ENCODE data around the gene OARD1. TPM values are rescaled to one million over a fixed set of nuclear protein-coding genes. Genes with fewer than 3 reads are reported as not detected.

Gene OARD1
- total RNA-seq, 2 experiments from 2014 or later, result 31.7 to 32.4 TPM

- Mint-ChIP-seq H3K9me3 (ENCODE audit: low read depth) (no peaks in the 10 kb centered on the region), H3K27me3 (no peaks in the 10 kb centered on the region), H3K36me3 (peaks cover 43% of the 10 kb centered on the region), H3K27ac (no peak overlapping the region), H3K4me1 (peaks cover 4% of the 10 kb centered on the region), H3K4me3 (no peak overlapping the region)
- DNase-seq (no peak), ATAC-seq (no peak)
- CTCF ChIA-PET, result no interaction called here
Measured at GRCh38 chr6:41088451-41088850, 16.3 kb upstream of the OARD1 start.

GRCh38 chr6:41085182-41085581 is 13.0 kb upstream of the OARD1 start:
- no peak overlapping the region for H3K27ac Mint-ChIP-seq
- no peaks in the 10 kb centered on the region for H3K27me3 Mint-ChIP-seq
- H3K9me3 Mint-ChIP-seq (ENCODE audit: low read depth), result no peaks in the 10 kb centered on the region
- H3K4me1 Mint-ChIP-seq, result peaks cover 27% of the 10 kb centered on the region
- H3K36me3 Mint-ChIP-seq, result peaks cover 56% of the 10 kb centered on the region
- DNase-seq (no peak), ATAC-seq (no peak)
- CTCF ChIA-PET, result interaction anchor here (0.9 kb wide), 1 partner anchor 17 kb away, joined by 3 read pairs; no protein-coding TSS in a partner anchor
- no peak overlapping the region for H3K4me3 Mint-ChIP-seq

GRCh38 chr6:41083072-41083471 is 10.9 kb upstream of the OARD1 start:
- Mint-ChIP-seq H3K36me3 (peaks cover 58% of the 10 kb centered on the region), H3K4me1 (peaks cover 40% of the 10 kb centered on the region)
- DNase-seq, result no peak

GRCh38 chr6:41080621-41081020 is 8.5 kb upstream of the OARD1 start:
- peaks cover 55% of the 10 kb centered on the region for H3K4me1 Mint-ChIP-seq
- no peaks in the 10 kb centered on the region for H3K9me3 Mint-ChIP-seq (ENCODE audit: low read depth)
- no peaks in the 10 kb centered on the region for H3K27me3 Mint-ChIP-seq
- peak; percentile 61 for DNase-seq
- peaks cover 56% of the 10 kb centered on the region for H3K36me3 Mint-ChIP-seq
- H3K4me3 Mint-ChIP-seq, result peak overlapping the region; percentile 67
- ATAC-seq, result peak; percentile 89
- CTCF ChIA-PET, result interaction anchor here (1.0 to 1.9 kb wide), 4 partner anchors 10 to 102 kb away, joined by 3 to 6 read pairs (median 3); no protein-coding TSS in a partner anchor
- peak overlapping the region; percentile 80 for H3K27ac Mint-ChIP-seq

More at GRCh38 chr6:41083072-41083471, 10.9 kb upstream of the OARD1 start:
- H3K27me3 Mint-ChIP-seq, result no peaks in the 10 kb centered on the region
- H3K4me3 Mint-ChIP-seq, result no peak overlapping the region
- CTCF ChIA-PET, result no interaction called here
- no peaks in the 10 kb centered on the region for H3K9me3 Mint-ChIP-seq (ENCODE audit: low read depth)
- no peak for ATAC-seq
- no peak overlapping the region for H3K27ac Mint-ChIP-seq

- peaks cover 69% of the 10 kb centered on the region for H3K4me1 Mint-ChIP-seq
- ATAC-seq (no peak), DNase-seq (no peak)
- H3K9me3 Mint-ChIP-seq (ENCODE audit: low read depth), result no peaks in the 10 kb centered on the region
- H3K27ac Mint-ChIP-seq, result no peak overlapping the region
- no peaks in the 10 kb centered on the region for H3K27me3 Mint-ChIP-seq
- no peak overlapping the region for H3K4me3 Mint-ChIP-seq
- CTCF ChIA-PET, result interaction anchor here (1.9 kb wide), 1 partner anchor 103 kb away, joined by 6 read pairs; no protein-coding TSS in a partner anchor
- peaks cover 53% of the 10 kb centered on the region for H3K36me3 Mint-ChIP-seq
Measured at GRCh38 chr6:41079080-41079479, 6.9 kb upstream of the OARD1 start.

GRCh38 chr6:41078101-41078500 is 5.9 kb upstream of the OARD1 start:
- Mint-ChIP-seq H3K27me3 (no peaks in the 10 kb centered on the region), H3K4me1 (peaks cover 68% of the 10 kb centered on the region), H3K4me3 (no peak overlapping the region), H3K36me3 (peaks cover 45% of the 10 kb centered on the region), H3K9me3 (ENCODE audit: low read depth) (no peaks in the 10 kb centered on the region), H3K27ac (no peak overlapping the region)
- DNase-seq, result no peak
- CTCF ChIA-PET, result no interaction called here
- no peak for ATAC-seq

GRCh38 chr6:41077536-41077935 is 5.4 kb upstream of the OARD1 start:
- Mint-ChIP-seq H3K36me3 (peaks cover 40% of the 10 kb centered on the region), H3K4me1 (peaks cover 65% of the 10 kb centered on the region), H3K9me3 (ENCODE audit: low read depth) (no peaks in the 10 kb centered on the region), H3K4me3 (no peak overlapping the region), H3K27ac (no peak overlapping the region), H3K27me3 (no peaks in the 10 kb centered on the region)
- no peak for ATAC-seq
- CTCF ChIA-PET, result no interaction called here
- DNase-seq, result no peak

GRCh38 chr6:41075651-41076626 is 3.8 kb upstream of the OARD1 start:
- CTCF ChIA-PET, result interaction anchor here (1.0 to 2.3 kb wide), 3 partner anchors 48 to 116 kb away, joined by 3 to 12 read pairs (median 9); no protein-coding TSS in a partner anchor
- peaks cover 56% of the 10 kb centered on the region for H3K4me1 Mint-ChIP-seq
- H3K4me3 Mint-ChIP-seq, result peak overlapping the region; percentile 96
- H3K27me3 Mint-ChIP-seq, result no peaks in the 10 kb centered on the region
- DNase-seq, result no peak
- no peak for ATAC-seq
- peak overlapping the region; percentile 65 for H3K27ac Mint-ChIP-seq
- peaks cover 29% of the 10 kb centered on the region for H3K36me3 Mint-ChIP-seq
- no peaks in the 10 kb centered on the region for H3K9me3 Mint-ChIP-seq (ENCODE audit: low read depth)

- Mint-ChIP-seq H3K4me3 (peak overlapping the region; percentile 96), H3K36me3 (peaks cover 27% of the 10 kb centered on the region), H3K4me1 (peaks cover 54% of the 10 kb centered on the region), H3K27ac (peak overlapping the region; percentile 99), H3K9me3 (ENCODE audit: low read depth) (no peaks in the 10 kb centered on the region), H3K27me3 (no peaks in the 10 kb centered on the region)
- CTCF ChIA-PET, result interaction anchor here (0.9 to 2.3 kb wide), 3 partner anchors 47 to 113 kb away, joined by 3 to 12 read pairs (median 3); no protein-coding TSS in a partner anchor
- DNase-seq, result no peak
- no peak for ATAC-seq
Measured at GRCh38 chr6:41074692-41075436, 2.7 kb upstream of the OARD1 start.

- Mint-ChIP-seq H3K27me3 (no peaks in the 10 kb centered on the region), H3K27ac (peak overlapping the region; percentile 99), H3K4me1 (peaks cover 58% of the 10 kb centered on the region), H3K9me3 (ENCODE audit: low read depth) (no peaks in the 10 kb centered on the region), H3K36me3 (peaks cover 28% of the 10 kb centered on the region), H3K4me3 (peak overlapping the region; percentile 96)
- CTCF ChIA-PET, result interaction anchor here (0.9 to 2.3 kb wide), 3 partner anchors 46 to 114 kb away, joined by 3 to 12 read pairs (median 3); no protein-coding TSS in a partner anchor
- DNase-seq (no peak), ATAC-seq (no peak)
Measured at GRCh38 chr6:41073968-41074691, 2.0 kb upstream of the OARD1 start.

GRCh38 chr6:41073203-41073967 is 1.2 kb upstream of the OARD1 start:
- peak overlapping the region; percentile 99 for H3K27ac Mint-ChIP-seq
- CTCF ChIA-PET, result interaction anchor here (1.0 to 2.3 kb wide), 9 partner anchors 9 to 246 kb away, joined by 3 to 11 read pairs (median 3); no protein-coding TSS in a partner anchor
- no peaks in the 10 kb centered on the region for H3K9me3 Mint-ChIP-seq (ENCODE audit: low read depth)
- H3K27me3 Mint-ChIP-seq, result no peaks in the 10 kb centered on the region
- peak overlapping the region; percentile 96 for H3K4me3 Mint-ChIP-seq
- H3K4me1 Mint-ChIP-seq, result peaks cover 58% of the 10 kb centered on the region
- peak; percentile 91 for DNase-seq
- H3K36me3 Mint-ChIP-seq, result peaks cover 25% of the 10 kb centered on the region
- ATAC-seq, result peak; percentile 11

- Mint-ChIP-seq H3K4me3 (peak within 1 kb of the TSS; percentile 96), H3K27ac (peak within 1 kb of the TSS; percentile 99), H3K27me3 (no peaks in the 10 kb centered on the region), H3K36me3 (peaks cover 27% of the 10 kb centered on the region), H3K4me1 (peaks cover 61% of the 10 kb centered on the region), H3K9me3 (ENCODE audit: low read depth) (no peaks in the 10 kb centered on the region)
- DNase-seq, result no peak
- CTCF ChIA-PET, result interaction anchor here (0.7 to 2.3 kb wide), 11 partner anchors 9 to 247 kb away, joined by 3 to 11 read pairs (median 3); no protein-coding TSS in a partner anchor
- ATAC-seq, result peak; percentile 79
Measured at GRCh38 chr6:41072836-41073202, 663 bp upstream of the OARD1 start, which contains the start of gene NFYA. NFYA (plus strand) TSS chr6:41072974; CDS start chr6:41079090, 6,116 bp downstream.
